GM12864 (cell line): Measurements from ENCODE around the gene THAP3.

ENCODE experiments used
- DNase-seq: peaks from one replicate; pipeline ENCODE4 v3.0.0-alpha.2; 2011; ENCODE audit warnings: low read depth
- H3K4me3 ChIP-seq: 2 replicates; pipeline ENCODE4 v1.5.1; 2011; ENCODE audit warnings: mild to moderate bottlenecking, low read depth, low read length, control low read depth
- TF ChIP-seq, protein P1 (sequence below): IDR thresholded peaks from 2 replicates; pipeline ENCODE4 v1.5.1; 2011; ENCODE audit warnings: low read depth, mild to moderate bottlenecking, moderate library complexity, low read length, control low read depth, inconsistent platforms; ENCODE audit errors: missing control alignments

Gene THAP3

DNA sequence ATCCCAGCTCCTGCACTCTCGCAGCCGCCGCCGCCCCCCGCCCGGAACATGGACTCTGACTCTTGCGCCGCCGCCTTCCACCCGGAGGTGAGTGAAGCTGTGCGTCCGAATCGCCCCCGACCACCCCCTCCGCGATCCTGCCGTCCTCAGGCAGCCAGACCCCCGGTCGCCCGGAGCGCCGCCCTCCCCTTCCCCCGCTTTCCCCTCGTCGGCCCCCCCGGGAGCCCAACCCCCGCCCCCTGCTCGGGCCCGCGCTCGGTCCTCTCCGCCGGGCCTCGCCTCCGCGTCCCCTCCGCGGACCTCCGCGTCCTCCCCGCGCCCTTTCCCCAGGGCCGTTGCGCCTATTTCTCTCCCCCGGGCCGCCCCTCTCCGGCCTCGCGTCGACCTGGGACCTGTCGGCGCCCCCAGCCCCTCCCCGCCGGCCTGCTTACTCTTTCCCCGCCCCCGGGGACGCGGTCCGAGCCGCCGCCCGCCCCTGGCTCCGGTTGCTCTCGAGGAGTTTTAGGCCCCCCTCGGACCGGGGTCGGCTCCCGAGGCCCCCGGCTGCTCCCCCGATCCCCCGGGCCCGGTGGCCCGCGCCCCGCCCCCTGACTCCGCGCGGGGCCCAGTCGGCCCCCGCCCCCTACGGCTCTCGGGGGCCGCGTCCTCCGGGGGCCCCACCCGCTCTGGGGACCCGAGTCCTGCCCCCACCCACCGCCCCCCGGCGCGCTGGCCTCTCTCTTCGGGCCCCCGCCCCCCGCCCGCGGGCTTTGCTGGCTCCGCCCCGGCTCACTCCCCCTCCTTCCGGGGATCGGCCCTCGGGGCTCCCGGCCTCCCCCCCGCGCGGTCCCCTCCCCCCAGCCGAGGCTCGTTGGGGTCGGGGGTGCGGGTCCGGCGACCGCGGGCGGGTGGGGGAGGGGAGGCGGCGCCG, 10.4 kb upstream of the THAP3 start:
- TF ChIP-seq, protein P1, sequence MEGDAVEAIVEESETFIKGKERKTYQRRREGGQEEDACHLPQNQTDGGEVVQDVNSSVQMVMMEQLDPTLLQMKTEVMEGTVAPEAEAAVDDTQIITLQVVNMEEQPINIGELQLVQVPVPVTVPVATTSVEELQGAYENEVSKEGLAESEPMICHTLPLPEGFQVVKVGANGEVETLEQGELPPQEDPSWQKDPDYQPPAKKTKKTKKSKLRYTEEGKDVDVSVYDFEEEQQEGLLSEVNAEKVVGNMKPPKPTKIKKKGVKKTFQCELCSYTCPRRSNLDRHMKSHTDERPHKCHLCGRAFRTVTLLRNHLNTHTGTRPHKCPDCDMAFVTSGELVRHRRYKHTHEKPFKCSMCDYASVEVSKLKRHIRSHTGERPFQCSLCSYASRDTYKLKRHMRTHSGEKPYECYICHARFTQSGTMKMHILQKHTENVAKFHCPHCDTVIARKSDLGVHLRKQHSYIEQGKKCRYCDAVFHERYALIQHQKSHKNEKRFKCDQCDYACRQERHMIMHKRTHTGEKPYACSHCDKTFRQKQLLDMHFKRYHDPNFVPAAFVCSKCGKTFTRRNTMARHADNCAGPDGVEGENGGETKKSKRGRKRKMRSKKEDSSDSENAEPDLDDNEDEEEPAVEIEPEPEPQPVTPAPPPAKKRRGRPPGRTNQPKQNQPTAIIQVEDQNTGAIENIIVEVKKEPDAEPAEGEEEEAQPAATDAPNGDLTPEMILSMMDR, result no peak
- no peak for DNase-seq
- H3K4me3 ChIP-seq, result peak overlapping the region; percentile 89

DNA sequence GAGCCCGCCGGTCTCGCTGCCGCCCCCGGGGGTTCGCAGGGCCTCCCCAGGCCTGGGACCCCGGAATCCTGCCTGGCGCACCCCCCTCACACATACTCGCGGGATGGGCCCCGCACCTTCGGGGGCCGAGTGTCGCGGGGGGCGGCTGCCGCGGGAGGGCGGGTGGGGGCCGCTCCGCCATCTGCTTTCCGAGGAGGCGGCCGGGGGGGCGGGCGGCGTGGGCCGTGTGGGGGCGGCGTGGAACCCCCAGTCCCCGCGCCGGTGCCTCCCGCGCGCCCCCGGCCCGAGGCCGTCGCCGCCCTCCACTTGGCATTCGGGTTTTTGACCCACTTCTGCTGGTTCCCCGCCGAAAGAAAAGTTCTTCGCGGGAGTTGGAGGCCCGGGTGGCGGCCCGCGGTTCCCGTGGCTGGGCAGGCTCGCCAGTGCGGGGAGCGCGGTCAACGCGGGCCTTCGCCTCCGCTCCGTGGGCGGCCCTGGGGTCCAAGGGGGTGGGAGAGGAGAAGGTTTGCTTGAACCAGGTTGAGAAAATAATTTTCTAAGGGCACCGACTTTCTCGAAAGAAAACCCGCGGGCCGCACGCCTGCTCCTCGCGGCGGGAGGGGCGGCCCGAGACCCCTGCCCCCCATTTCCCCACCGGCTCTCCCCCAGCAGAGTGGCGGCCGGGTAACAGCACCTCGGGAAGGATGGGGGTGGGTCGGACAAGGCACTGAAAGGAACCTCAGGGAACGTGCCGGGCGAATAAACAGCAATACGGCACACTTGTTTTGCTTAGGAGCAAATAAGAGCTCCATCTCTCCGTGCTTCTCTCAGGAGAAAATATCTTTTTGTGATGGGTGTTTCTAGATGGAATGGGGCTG, 9.5 kb upstream of the THAP3 start:
- TF ChIP-seq, protein P1, result no peak
- no peak for DNase-seq
- peak overlapping the region; percentile 89 for H3K4me3 ChIP-seq

DNA sequence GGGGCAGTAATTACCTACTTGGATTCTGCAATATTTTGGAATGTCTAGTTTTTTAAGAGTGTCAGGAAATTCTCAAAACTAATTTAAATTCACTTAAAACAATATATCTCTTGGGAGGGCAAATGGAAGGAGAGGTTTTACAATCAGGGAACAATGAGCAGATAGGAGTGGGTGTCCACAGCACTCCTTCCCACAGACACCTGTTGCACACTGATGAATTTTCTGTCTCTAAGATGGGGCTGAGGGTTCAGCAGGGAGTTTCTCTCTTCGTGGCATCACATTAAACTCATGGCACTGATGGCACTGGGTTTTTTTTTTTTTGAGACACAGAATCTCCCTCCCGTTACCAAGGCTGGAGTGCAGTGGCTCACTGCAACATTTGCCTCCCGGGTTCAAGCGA, 5.6 kb upstream of the THAP3 start:
- DNase-seq, result no peak
- H3K4me3 ChIP-seq, result no peak overlapping the region
- TF ChIP-seq, protein P1, result no peak

DNA sequence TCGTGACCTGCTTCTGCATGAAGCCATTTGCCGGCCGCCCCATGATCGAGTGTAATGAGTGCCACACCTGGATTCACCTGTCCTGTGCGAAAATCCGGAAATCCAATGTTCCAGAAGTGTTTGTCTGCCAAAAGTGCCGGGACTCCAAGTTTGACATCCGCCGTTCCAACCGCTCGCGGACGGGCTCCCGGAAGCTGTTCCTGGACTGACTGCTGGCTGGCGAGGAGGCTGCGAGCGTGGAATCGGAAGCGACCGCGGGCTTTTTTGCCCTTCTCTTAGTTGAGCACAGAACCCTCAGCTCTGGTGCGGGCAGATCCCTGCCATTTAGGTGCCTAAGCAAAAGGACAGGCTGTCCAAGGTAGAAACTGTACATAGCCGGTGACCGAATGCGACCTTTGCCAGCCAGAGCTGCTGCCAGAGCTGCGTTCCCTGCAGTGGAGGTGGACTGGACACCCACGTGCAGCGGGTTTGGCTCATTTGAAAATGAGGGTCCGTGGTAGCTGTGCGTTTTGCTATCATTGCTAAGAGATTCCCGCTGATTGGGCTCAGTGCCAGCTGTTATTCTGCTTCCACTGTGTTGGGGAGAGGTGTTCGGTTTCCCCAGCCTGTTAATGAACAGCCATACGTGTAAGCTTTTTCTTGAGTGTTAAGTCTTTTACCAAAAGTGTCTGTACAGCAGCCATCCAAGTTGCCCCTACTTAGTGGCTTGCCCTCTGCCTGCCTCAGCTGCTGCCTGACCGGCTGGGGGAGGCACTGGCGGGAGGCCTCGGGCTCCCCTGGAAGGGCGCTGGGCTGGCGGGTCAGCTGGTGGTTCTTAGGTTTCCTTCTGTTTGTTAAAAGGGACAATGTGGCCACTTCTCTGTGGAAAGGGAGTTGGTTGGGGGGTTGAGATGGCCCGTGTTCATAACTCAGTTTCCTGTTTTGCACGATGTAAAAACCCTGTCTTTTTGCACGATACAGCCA, 3.0 kb upstream of the THAP3 start:
- TF ChIP-seq, protein P1, result no peak
- H3K4me3 ChIP-seq, result no peak overlapping the region
- DNase-seq, result no peak

DNA sequence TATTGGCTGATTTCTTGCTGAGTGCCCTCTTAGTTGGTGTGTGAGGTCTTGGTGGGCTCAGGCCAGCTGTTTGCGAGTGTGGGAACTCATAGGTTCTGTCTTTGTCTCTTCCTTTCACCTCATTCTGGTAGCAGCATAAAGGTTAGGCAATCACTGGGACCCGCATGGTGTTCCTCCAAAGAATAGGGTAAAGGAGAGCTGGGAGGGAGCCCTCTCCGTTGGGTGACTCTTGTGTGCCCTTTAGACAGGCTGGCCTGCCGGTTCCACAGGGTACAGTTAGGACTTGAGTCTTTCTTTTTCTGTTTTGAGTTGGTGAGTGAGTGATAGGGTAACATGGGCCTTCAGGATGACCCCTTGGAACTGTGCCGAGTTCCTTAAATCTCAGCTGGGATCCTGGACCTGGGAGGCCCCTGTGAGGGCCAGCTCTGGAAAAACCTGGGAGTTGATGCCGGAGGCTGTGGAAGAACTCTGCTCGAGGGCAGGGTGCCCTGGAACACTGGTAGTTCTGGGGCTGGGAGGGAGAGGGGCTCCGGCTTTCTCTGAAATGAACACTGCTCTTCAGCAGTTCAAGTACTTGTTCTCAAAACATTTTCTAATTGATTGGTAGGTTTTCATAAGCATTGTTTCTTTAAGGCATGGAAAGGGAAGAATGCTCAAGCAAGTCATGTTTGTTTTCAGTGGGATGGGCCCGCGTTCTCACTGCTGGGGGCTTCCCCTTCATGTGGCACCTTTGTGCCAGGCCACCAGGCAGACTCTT, 2.1 kb upstream of the THAP3 start:
- no peak overlapping the region for H3K4me3 ChIP-seq
- no peak for DNase-seq
- TF ChIP-seq, protein P1, result no peak
